ENCODE data around the gene GDPD5.

GRCh38 chr11:75473684-75474083 is 52.1 kb downstream of the GDPD5 start:
- TF ChIP-seq CTCF (IDR thresholded peaks at IDR 0.05; ENCODE audit: low read length) (no peak), EZH2 (IDR thresholded peaks at IDR 0.05; ENCODE audit: borderline replicate concordance, low read length) (no peak)
